HepG2 (cell line): Measurements from ENCODE around the gene CCDC116. TPM values are rescaled to one million over a fixed set of nuclear protein-coding genes. Genes with fewer than 3 reads are reported as not detected.

Experiments used
- AHR ChIP-seq: IDR thresholded peaks from 2 replicates; pipeline ENCODE4 v1.6.1; 2018; ENCODE audit warnings: missing genetic modification reagents, missing compliant biosample characterization
- AKAP8 ChIP-seq: sonication (generic); formaldehyde crosslinking; IDR thresholded peaks from 2 replicates; pipeline ENCODE4 v1.5.1; 2020; ENCODE audit warnings: mild to moderate bottlenecking, missing genetic modification reagents
- ASH2L ChIP-seq: fragments of 300-600, 200-600 bp; sonication (generic); IDR thresholded peaks from 2 replicates; pipeline ENCODE4 v1.7.0; 2017; ENCODE audit warnings: low read depth, mild to moderate bottlenecking, moderate library complexity, mixed read lengths, low read length; ENCODE audit not compliant: insufficient read length
- EED ChIP-seq: sonication (generic); formaldehyde crosslinking; IDR thresholded peaks from 2 replicates; pipeline ENCODE4 v1.5.0; 2020; ENCODE audit warnings: mild to moderate bottlenecking, missing genetic modification reagents
- GATAD1 ChIP-seq: IDR thresholded peaks from 2 replicates; pipeline ENCODE4 v1.6.1; 2016; ENCODE audit warnings: missing genetic modification reagents, missing compliant biosample characterization
- GATAD2A ChIP-seq: IDR thresholded peaks from 2 replicates; pipeline ENCODE4 v1.6.1; 2016
- MXD4 ChIP-seq: IDR thresholded peaks from 2 replicates; pipeline ENCODE4 v1.6.1; 2016; ENCODE audit warnings: mild to moderate bottlenecking, missing biosample characterization, missing genetic modification reagents
- NCOA2 ChIP-seq: sonication (generic); formaldehyde crosslinking; IDR thresholded peaks from 2 replicates; pipeline ENCODE4 v1.8.0; 2022; ENCODE audit warnings: inconsistent platforms
- NFKB2 ChIP-seq: sonication (generic); formaldehyde crosslinking; IDR thresholded peaks from 2 replicates; pipeline ENCODE4 v1.4.0; 2020; ENCODE audit warnings: missing genetic modification reagents, borderline replicate concordance
- PTBP1 ChIP-seq: fragments of 200-400 bp; formaldehyde crosslinking; IDR thresholded peaks from 2 replicates; pipeline ENCODE4 v1.6.1; 2018; ENCODE audit warnings: low read length, low read depth; ENCODE audit not compliant: poor library complexity, severe bottlenecking
- RARG ChIP-seq: sonication (generic); formaldehyde crosslinking; IDR thresholded peaks from 2 replicates; pipeline ENCODE4 v1.4.0; 2020; ENCODE audit warnings: low read depth, mild to moderate bottlenecking, missing genetic modification reagents
- ZBTB42 ChIP-seq: sonication (generic); formaldehyde crosslinking; IDR thresholded peaks from 2 replicates; pipeline ENCODE4 v1.5.0; 2020; ENCODE audit warnings: mild to moderate bottlenecking, missing genetic modification reagents
- ZNF614 ChIP-seq: IDR thresholded peaks from 2 replicates; pipeline ENCODE4 v1.6.1; 2018; ENCODE audit warnings: missing biosample characterization, missing genetic modification reagents, inconsistent platforms, borderline replicate concordance
- ZNF782 ChIP-seq: sonication (generic); formaldehyde crosslinking; IDR thresholded peaks from 2 replicates; pipeline ENCODE4 v1.4.0; 2020; ENCODE audit warnings: missing genetic modification reagents, mild to moderate bottlenecking, borderline replicate concordance
- ZNF891 ChIP-seq: sonication (generic); formaldehyde crosslinking; IDR thresholded peaks from 2 replicates; pipeline ENCODE4 v1.5.0; 2020; ENCODE audit warnings: mild to moderate bottlenecking, missing genetic modification reagents
- polyA plus RNA-seq, 8 experiments: library from polyadenylated mRNA; depleted of rRNA in 3 of 8; stranded (reverse) in 7 of 8; unstranded in 1 of 8; fragments of >200 nt; fragmentation: Illumina TruSeq in 4 of 8; extraction: Trizol in 4 of 8; gene quantifications; 2 replicates each; pipeline versions ENCODE4 v1.2.1 to v1.2.3, GENCODE V29; 2011 to 2016; ENCODE audit warnings: low read depth in 4 of 8, missing spikeins in 1 of 8, mixed read lengths in 1 of 8; ENCODE audit not compliant: insufficient read depth in 1 of 8
- total RNA-seq, 5 experiments: library from RNA; depleted of rRNA; stranded (reverse); fragments of >200 nt; fragmentation: Illumina TruSeq; extraction: Trizol; gene quantifications; 2 replicates each; pipeline ENCODE4 v1.2.3, GENCODE V29; 2016; ENCODE audit warnings: low read depth in 1 of 5
- TF ChIP-seq, protein P1 (sequence below): sonication (generic); formaldehyde crosslinking; IDR thresholded peaks from 2 replicates; pipeline ENCODE4 v1.4.0; 2020; ENCODE audit warnings: missing genetic modification reagents, borderline replicate concordance
- TF ChIP-seq, protein P2 (sequence below): sonication (generic); formaldehyde crosslinking; IDR thresholded peaks from 2 replicates; pipeline ENCODE4 v1.8.1; 2023; ENCODE audit warnings: mild to moderate bottlenecking, missing genetic modification reagents
- TF ChIP-seq, protein P3 (sequence below): sonication (generic); formaldehyde crosslinking; IDR thresholded peaks from 2 replicates; pipeline ENCODE4 v1.5.1; 2020; ENCODE audit warnings: mild to moderate bottlenecking, missing genetic modification reagents
- TF ChIP-seq, protein P4 (sequence below): sonication (generic); formaldehyde crosslinking; IDR thresholded peaks from 2 replicates; pipeline ENCODE4 v1.8.1; 2023; ENCODE audit warnings: missing genetic modification reagents, inconsistent platforms, borderline replicate concordance
- TF ChIP-seq, protein P5 (sequence below): sonication (generic); formaldehyde crosslinking; IDR thresholded peaks from 2 replicates; pipeline ENCODE4 v1.4.0; 2020; ENCODE audit warnings: missing genetic modification reagents

The CCDC116 gene
- total and polyA plus RNA-seq, 2 of the 13 experiments (the other 11 are each of a cell fraction or from before 2014, with no cell fraction given), result 0.15 to 0.33 TPM

DNA sequence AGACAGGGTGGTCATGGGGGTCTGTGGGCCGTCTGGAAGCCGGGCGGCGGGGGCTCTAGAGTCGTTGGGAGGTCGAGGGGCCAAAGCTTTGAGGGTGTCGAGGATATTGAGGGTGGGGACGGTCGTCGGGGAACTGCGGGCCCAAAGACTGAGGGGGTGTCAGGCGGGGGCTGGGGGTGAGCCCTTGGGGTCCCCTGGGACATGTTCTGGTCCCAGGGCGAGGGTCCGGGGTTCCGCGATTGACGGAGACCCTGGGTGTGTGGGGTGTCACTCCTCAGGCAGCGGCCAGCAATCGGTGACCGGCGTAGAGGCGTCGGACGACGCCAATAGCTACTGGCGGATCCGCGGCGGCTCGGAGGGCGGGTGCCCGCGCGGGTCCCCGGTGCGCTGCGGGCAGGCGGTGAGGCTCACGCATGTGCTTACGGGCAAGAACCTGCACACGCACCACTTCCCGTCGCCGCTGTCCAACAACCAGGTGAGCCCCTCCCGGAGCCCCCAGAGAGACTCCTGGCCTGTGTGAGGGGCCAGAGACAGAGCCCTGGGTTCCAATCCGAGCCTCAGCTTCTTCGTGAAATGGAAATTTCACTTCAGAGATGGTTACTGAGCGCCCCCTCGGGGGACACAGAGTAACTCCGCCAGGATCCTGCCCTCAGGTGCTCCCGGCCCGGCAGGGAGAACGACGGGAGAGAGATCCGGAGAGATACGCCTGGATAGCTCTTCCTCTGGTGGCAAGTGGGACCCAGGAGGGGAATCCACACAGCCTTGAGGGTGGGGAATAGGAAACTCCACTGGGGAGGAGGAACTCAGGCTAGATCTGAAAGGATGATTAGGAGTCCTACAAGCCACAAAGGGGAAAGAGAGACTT lies 10.3 kb downstream of the CCDC116 start (continued):
- TF ChIP-seq, protein P1, sequence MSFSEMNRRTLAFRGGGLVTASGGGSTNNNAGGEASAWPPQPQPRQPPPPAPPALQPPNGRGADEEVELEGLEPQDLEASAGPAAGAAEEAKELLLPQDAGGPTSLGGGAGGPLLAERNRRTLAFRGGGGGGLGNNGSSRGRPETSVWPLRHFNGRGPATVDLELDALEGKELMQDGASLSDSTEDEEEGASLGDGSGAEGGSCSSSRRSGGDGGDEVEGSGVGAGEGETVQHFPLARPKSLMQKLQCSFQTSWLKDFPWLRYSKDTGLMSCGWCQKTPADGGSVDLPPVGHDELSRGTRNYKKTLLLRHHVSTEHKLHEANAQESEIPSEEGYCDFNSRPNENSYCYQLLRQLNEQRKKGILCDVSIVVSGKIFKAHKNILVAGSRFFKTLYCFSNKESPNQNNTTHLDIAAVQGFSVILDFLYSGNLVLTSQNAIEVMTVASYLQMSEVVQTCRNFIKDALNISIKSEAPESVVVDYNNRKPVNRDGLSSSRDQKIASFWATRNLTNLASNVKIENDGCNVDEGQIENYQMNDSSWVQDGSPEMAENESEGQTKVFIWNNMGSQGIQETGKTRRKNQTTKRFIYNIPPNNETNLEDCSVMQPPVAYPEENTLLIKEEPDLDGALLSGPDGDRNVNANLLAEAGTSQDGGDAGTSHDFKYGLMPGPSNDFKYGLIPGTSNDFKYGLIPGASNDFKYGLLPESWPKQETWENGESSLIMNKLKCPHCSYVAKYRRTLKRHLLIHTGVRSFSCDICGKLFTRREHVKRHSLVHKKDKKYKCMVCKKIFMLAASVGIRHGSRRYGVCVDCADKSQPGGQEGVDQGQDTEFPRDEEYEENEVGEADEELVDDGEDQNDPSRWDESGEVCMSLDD, result no peak
- TF ChIP-seq ZNF891 (no peak), MXD4 (CRISPR knock-in tag) (no peak; the same call in 1 of the 2 replicates), EED (no peak), PTBP1 (no peak), ZNF782 (CRISPR knock-in tag) (peak; percentile 24; the same call in 1 of the 2 replicates), NCOA2 (no peak), RARG (no peak), GATAD2A (CRISPR knock-in tag) (no peak), AHR (CRISPR knock-in tag) (no peak), GATAD1 (CRISPR knock-in tag) (peak; percentile 34; the same call in 1 of the 2 replicates), ZNF614 (CRISPR knock-in tag) (peak; percentile 61; the same call in 1 of the 2 replicates), AKAP8 (CRISPR knock-in tag) (peak; percentile 26; the same call in 1 of the 2 replicates), ASH2L (no peak), ZBTB42 (peak; percentile 59), NFKB2 (CRISPR knock-in tag) (peak; percentile 40; the same call in 1 of the 2 replicates)
- TF ChIP-seq, protein P2, sequence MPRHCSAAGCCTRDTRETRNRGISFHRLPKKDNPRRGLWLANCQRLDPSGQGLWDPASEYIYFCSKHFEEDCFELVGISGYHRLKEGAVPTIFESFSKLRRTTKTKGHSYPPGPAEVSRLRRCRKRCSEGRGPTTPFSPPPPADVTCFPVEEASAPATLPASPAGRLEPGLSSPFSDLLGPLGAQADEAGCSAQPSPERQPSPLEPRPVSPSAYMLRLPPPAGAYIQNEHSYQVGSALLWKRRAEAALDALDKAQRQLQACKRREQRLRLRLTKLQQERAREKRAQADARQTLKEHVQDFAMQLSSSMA, result no peak
- TF ChIP-seq, protein P3, sequence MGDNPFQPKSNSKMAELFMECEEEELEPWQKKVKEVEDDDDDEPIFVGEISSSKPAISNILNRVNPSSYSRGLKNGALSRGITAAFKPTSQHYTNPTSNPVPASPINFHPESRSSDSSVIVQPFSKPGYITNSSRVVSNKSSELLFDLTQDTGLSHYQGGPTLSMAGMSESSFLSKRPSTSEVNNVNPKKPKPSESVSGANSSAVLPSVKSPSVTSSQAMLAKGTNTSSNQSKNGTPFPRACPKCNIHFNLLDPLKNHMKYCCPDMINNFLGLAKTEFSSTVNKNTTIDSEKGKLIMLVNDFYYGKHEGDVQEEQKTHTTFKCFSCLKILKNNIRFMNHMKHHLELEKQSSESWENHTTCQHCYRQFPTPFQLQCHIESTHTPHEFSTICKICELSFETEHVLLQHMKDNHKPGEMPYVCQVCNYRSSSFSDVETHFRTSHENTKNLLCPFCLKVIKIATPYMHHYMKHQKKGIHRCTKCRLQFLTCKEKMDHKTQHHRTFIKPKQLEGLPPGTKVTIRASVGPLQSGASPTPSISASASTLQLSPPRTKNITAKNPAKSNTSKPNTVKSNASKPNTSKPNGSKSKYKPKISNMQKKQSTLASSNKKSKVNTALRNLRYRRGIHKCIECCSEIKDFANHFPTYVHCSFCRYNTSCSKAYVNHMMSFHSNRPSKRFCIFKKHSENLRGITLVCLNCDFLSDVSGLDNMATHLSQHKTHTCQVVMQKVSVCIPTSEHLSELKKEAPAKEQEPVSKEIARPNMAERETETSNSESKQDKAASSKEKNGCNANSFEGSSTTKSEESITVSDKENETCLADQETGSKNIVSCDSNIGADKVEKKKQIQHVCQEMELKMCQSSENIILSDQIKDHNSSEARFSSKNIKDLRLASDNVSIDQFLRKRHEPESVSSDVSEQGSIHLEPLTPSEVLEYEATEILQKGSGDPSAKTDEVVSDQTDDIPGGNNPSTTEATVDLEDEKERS (CRISPR knock-in tag), result 0 out of 2 replicates have a peak, but pooled peaks have one; percentile 35
- TF ChIP-seq, protein P4, sequence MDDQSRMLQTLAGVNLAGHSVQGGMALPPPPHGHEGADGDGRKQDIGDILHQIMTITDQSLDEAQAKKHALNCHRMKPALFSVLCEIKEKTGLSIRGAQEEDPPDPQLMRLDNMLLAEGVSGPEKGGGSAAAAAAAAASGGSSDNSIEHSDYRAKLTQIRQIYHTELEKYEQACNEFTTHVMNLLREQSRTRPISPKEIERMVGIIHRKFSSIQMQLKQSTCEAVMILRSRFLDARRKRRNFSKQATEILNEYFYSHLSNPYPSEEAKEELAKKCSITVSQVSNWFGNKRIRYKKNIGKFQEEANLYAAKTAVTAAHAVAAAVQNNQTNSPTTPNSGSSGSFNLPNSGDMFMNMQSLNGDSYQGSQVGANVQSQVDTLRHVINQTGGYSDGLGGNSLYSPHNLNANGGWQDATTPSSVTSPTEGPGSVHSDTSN, result no peak
- TF ChIP-seq, protein P5, sequence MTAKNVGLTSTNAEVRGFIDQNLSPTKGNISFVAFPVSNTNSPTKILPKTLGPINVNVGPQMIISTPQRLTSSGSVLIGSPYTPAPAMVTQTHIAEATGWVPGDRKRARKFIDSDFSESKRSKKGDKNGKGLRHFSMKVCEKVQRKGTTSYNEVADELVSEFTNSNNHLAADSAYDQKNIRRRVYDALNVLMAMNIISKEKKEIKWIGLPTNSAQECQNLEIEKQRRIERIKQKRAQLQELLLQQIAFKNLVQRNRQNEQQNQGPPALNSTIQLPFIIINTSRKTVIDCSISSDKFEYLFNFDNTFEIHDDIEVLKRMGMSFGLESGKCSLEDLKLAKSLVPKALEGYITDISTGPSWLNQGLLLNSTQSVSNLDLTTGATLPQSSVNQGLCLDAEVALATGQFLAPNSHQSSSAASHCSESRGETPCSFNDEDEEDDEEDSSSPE (CRISPR knock-in tag), result peak; percentile 47; the same call in 1 of the 2 replicates
